Measurements from ENCODE around the gene ETHE1. TPM values are rescaled to one million over a fixed set of nuclear protein-coding genes. Genes with fewer than 3 reads are reported as not detected.

ETHE1 gene
- polyA plus RNA-seq, 1 donor = 18.0 TPM

DNA sequence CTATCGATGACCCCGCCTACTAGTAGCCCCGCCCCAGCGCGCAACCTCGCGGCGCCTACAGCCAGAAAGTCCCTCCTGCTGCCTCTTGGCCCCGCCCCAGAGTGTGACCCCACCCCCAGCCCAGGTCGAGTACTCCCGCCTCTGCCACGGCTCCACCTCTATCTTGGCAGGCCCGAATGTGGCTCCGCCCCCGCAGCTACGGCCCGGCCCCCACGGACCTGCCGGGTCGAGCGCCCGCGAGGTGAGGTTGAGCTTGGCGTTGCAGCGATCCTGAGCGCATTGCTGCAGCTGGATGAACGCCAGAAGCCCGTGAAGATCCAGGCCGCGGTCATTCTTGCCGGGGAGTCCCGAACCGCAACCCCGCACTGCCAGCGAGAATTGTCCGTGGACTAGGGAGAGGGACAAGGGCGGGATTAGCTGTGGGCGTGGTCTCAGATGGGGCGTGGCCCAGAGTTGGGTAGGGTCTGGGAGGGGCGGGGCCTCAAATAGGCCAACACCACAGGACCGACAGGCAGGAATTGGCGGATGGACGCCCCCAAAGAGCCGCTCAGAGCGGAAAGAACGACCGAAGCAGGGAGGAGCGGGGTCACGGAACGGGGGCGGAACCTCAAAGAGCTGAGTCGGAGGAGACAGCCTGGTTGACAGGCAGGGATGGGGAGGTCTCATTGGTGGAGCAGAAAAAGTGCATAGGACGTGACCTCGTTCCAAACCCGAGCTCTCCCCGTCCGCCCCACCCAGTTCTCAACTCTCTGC, 63.4 kb downstream of the ETHE1 start:
- peak; percentile 93 for DNase-seq

DNA sequence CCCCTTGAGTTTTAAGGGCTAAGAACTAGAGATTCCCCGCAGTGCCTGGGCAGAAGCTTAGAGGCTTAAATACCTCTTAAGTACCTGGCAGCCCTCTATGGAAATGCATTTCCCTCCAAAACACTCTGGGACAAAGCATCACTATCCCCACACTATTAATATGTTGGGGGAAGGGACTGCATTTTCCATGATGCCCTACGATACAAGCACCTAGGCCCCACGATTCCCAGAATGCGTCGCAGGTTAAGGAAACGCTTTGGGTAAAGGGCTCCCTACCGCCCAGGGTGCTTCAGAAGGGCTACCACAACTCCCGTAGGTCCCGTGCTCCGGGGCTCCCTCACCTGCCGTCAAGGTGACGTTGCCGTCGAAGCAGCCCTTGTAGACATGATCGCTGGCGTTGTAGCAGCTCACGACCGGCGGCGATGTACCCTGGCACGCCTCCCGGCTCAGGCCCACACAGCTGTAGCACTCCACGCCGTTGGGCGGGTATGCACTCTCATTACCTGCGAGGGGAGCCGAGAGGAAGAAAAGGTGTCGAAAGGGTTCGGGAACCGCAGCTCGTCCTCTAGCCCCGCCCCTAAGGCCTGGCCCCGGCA, 64.1 kb downstream of the ETHE1 start:
- DNase-seq = peak; percentile 53

DNA sequence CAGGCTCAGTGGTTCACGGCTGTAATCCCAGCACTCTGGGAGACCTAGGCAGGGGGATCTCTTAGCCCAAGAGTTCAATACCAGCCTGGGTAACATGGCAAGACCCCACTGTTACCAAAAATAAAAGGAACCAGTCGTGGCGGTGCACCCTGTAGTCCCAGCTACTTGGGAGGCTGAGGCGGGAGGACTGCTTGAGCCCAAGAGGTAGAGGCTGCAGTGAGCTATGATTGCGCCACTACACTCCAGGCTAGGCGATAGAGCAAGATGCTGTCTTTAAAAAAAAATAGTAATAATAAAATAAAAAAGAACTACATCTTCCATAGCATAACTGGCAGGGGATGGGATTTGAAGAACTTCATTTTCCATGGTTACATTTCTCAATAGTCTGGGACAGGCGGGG, 64.6 kb downstream of the ETHE1 start:
- no peak for DNase-seq

DNA sequence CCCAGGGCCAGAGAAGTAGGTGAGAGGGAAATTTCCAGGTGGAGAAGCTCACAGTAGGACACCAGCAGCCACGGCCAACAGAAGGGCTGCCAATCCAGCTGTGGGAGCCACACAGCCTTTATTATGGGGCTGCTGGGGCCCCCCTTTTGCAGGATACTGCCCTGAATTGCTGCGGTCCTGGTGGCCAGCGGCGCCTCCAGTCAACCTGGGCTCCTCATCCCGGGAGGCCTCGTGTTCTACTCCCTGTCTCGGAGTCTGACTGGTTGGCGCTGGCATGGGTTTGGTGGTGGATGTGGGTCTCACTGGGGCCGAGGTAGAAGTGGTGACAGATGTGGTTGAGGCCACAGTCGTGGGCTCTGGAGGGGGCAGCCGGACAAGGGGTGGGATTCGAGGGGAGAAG, 65.7 kb downstream of the ETHE1 start:
- DNase-seq = no peak

DNA sequence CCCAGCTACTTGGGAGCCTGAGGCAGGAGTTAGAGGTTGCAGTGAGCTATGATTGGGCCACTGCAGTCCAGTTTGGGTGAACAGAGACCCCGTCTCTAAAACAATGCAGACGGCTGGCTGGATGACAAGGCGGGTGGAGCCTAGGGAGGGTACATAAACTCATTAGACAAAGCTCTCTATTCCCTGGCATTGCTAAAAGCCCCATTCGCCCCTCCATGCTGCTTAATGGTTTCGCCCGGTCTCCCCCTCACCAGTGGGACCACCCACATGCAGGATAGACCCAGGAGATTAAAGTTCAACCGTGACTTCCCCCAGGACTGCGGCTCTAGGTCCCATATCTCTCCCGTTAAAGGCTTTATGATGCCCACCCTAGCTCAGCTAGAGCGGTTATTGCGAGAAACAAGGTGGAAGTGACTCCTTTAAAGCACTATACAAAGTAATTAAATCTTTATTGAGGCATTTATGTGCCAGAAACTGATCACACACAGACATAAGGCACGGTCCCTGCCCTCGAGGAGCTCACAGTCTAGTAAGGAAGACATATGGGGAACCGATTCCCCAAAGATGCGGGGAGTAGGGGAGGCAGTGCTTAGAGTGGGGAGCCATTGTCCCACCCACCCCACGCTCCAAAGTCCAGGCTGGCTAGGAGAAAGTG, 66.5 kb downstream of the ETHE1 start:
- DNase-seq = no peak

DNA sequence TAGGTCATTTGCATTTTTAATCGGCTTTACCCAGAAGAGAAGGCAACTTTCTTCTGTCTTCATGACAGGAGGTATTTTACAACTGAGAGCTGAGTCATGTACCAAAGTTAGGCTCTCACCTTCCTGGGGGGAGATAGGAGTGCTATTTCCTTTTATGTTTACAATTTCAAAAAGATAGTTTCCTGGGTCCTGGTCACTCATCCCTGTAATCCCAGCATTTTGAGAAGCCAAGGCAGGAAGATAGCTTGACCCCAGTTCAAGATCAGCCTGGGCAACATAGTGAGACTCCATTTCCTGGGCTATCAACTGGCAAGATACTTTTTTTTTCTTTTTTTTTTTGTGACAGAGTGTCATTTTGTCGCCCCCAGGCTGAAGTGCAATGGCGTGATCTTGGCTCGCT, 69.2 kb downstream of the ETHE1 start:
- DNase-seq = no peak

Other genes with a start within 250 kb of the ETHE1 start
- gene CD177, start 173.5 kb downstream of the ETHE1 start, polyA plus RNA-seq (ENCODE audit: insufficient read length) = 0.25 TPM
- not detected for gene TEX101, start 112.3 kb downstream of the ETHE1 start, polyA plus RNA-seq (ENCODE audit: insufficient read length)
- 2.4 TPM for gene LYPD3, start 61.6 kb downstream of the ETHE1 start, polyA plus RNA-seq (ENCODE audit: insufficient read length)
- 6.4 TPM for gene PHLDB3, start 22.5 kb downstream of the ETHE1 start, polyA plus RNA-seq (ENCODE audit: insufficient read length)
- 6.7 TPM for gene ZNF575, start 6.0 kb upstream of the ETHE1 start, polyA plus RNA-seq (ENCODE audit: insufficient read length)
- 39.5 TPM for gene XRCC1, start 48.3 kb upstream of the ETHE1 start, polyA plus RNA-seq (ENCODE audit: insufficient read length)
- gene PINLYP, start 48.6 kb upstream of the ETHE1 start, polyA plus RNA-seq (ENCODE audit: insufficient read length) = 2.9 TPM
- 13.8 TPM for gene IRGQ, start 68.9 kb upstream of the ETHE1 start, polyA plus RNA-seq (ENCODE audit: insufficient read length)
- 9.9 TPM for gene ZNF576, start 69.4 kb upstream of the ETHE1 start, polyA plus RNA-seq (ENCODE audit: insufficient read length)
- 0.52 TPM for gene SRRM5, start 84.9 kb upstream of the ETHE1 start, polyA plus RNA-seq (ENCODE audit: insufficient read length)
- gene ZNF428, start 92.4 kb upstream of the ETHE1 start, polyA plus RNA-seq (ENCODE audit: insufficient read length) = 64.9 TPM
- gene CADM4, start 112.6 kb upstream of the ETHE1 start, polyA plus RNA-seq (ENCODE audit: insufficient read length) = 7.8 TPM
- 6.5 TPM for gene PLAUR, start 143.0 kb upstream of the ETHE1 start, polyA plus RNA-seq (ENCODE audit: insufficient read length)
- not detected for gene IRGC, start 188.9 kb upstream of the ETHE1 start, polyA plus RNA-seq (ENCODE audit: insufficient read length)
- gene SMG9, start 227.8 kb upstream of the ETHE1 start, polyA plus RNA-seq (ENCODE audit: insufficient read length) = 40.9 TPM